GM21825 (cell line): Measurements from ENCODE around the gene MBP.

Experiments
- ATAC-seq: cut with Tn5 transposase; IDR thresholded peaks from one replicate; pipeline ENCODE4 v1.9.1; 2021; ENCODE audit warnings: mild to moderate bottlenecking, moderate library complexity; ENCODE audit not compliant: unreplicated experiment

MBP gene

DNA sequence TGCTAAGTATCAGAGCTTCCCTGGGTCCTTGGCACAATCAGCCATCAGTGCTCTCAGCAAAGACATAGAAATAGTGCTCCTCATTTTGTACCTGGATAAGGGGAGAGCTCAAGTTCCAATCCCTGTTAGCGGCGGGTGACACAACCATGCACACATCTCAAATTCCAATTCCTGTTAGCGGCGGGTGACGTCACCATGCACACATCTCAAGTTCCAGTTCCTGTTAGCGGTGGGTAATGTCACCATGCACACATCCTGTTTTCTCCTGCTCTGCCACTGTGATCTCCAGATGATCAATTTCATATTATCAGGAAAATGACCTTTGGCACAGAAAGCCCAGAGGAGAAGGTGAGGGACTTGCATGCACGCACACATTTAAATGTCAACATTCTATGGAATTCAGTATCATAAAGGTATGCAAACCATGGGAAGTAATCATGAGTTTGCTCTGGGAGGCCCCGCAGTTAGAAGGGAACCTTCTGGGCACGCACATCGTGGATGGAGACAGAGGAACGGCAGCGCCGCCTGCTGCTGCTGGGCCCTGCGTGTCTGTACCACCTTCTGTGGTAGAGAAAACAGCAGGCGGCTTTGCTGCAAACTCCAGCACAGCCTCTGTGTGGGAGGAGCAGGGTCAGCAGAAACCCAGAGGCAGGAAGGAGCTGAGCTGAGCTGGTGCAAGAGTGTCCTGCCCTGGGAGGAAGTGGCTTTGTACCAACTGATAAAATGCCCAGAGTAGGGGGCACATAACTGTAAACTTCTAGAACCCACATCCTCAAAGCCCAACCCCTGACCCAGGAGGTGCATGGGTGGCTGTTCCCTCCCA, 77.8 kb downstream of the MBP start:
- peak; percentile 78 for ATAC-seq

DNA sequence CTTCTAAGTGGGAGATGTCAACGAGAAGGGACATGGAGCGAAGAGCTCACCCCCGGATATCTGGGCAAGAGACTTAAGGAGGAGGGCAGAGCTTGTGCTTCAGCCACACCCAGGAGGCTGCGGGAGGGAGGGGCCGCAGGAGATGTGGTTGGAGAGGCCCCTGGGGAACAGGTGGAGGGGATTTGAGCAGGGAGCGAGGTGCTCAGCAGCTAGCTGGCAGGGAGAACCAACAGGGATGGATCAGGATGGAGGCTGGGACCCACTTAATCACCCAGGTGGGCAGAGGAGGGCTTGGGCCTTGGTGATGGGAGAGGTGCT, 78.3 kb downstream of the MBP start:
- peak; percentile 8 for ATAC-seq

DNA sequence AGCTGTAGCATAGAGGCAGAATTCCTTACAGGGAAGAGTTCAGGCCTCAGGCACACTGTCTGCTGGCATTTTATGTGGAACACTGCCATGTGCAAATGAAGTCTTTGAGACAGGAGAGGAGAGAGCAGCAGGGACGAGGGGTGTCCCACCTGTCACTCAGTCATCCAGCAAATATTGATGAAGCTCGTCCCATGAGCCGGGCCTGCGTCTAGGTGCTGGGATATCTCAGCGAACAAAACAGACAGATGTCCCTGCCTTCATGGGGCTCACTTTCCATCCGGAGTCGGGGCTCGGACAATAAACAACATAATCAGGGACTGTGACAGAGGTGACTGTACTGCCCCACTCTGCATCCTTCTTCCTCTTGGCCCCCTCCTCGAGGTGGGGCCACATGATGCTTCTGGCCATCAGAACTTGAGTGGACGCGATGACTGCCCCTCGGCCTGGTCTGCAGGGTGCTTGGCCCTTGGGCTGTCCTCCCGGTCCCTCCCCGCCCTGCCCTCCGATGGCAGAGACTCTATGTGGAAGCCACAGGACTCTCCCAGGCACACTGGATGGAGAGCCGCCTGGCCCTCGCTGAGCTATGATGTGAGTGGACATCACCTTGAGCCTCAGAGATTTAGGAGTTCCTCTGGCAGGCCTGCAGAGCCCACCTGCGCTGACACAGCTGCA, 78.8 kb downstream of the MBP start:
- ATAC-seq: no peak

DNA sequence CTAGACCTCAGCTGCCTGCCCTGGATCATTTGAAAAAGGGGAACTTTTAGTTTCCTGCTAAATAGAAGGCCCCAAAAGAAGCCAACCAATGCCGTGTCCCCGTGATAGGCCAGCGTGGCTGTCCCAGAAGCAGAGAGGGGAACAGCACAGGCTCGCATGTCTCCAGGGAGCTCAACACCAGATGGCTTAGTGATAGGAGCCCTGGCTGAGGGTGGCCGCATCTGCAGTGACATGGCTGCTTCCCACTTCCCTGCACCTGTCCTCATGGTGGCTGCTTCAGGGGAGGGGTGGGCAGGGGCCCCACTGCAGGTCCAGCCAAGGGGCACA, 79.6 kb downstream of the MBP start:
- peak; percentile 33 for ATAC-seq

DNA sequence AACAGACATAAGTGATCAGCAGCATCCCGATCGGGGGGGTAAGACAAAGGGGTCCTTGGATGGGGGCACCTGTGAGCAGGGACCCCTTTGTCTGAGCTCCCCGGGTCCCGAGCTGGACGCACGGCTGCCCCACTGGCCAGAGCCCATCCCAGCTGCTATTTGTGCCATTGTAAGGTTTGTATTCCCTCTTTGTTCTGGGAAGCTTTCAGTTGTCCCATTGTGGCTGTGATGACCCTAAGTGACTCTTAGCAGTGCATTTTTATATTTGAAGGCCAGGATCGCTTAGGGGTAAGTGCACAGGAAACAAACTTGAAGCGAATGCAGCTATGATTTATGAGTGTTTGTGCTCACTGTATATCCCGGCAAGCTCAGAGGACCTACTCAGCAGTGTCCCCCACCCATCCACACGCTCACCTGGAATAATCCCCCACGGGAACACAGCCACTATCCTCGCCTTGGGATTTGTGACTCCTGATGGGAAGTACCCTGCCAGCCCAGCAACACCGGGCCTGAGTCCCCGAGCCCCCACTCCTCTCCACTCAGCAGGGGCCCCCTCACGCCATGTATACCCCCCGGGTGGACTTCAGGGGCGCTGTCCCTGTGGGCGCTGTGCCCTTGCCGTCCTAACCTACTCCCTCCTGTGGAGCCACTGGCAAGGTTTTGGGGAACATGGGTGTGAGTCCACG, 80.1 kb downstream of the MBP start:
- ATAC-seq: no peak

DNA sequence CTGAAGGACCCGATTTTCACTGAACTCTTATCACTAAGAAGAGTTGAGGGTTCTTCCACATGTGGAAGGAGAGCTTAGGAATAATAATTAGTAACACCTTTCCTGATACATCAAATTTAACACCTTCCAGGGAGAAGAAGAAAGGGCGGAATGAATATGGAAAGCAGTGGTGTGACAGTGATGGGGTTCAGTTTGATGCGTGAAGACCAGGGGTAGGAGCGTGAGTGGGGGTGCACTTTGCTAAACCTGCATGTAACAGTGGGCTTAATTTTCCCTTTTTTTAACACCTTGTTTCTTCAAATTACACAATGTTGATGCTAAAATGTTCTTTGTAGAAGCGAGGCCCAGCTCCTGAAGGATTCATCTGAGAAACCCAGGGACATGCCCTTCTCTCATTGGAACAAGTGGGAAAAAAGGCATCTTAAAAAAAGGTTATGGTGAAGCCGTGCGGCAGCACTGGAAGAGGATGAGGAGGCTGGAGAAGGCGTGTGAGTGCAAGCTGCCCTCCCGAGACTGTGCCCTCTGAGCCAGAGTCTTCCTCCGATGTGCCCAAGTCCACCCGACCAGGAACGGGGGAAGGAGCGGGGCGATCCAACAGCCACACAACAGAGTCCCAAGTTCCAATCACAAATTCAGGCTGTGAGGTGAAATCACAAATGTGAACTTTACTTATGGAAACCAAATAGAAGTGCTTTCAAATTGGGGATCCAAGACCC, 80.8 kb downstream of the MBP start:
- ATAC-seq: no peak

DNA sequence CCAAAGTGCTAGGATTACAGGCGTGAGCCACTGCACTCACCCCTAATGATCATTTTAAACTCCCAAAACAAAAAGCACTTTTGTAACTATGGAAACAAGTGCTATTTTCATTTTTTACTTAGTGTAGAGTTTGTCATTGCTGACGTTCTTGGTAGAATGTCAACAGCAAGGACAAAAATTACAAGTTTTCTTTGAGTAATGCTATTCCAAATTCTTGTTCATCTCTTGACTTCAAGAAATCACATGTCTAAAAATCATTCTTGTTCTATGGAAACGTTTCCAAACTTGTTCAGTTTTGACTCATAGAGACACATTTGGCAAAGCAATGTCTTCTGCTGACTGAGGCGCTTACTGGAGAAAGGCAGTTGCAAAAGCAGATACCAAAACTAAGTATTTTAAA, 82.6 kb downstream of the MBP start:
- ATAC-seq: no peak

DNA sequence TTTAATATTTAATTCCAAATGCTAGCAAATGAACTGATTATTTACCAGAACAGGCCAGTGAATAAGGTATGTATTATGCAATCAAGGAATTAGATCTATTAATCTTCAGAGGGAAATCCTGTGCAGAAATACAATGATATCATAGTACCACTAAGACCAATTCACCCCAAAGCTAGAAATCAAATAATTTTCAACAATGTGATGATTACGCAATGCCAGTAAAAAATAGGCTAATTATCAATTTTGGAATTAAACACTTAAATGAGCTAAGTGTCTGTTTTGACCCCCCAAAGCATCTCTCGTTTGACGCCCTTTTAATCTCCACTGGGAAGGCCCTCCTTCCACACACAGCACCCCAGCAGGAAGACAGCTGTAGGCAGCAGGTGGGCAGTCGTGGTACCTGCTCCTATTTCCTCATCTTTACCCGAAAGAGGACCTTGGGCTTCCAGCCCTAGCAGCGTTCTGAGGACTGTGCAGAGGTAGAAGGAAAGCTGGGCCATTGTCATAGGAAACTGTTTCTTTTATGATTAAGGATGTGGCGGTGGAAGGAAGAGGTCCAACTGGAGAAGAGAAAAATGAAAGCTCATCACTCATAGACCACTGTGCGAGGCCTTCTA, 84.7 kb downstream of the MBP start:
- ATAC-seq: no peak

DNA sequence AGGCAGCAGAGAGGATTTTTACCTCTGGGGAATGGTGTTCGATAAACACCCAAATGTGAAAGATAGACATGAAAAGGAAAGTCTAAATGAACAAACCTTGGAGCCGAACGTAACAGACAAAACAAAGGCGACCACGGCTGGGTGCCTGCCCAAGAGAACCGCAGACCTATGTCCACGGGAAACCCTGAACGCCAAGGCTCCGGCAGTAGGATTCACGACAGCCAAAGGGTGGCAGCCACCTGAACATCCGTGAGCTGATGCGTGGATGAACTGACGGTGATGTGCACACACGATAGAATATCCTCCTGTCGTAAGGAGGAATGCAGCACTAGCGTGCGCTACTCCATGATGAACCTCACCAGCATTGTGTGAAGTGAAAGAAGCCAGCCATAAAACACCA, 85.6 kb downstream of the MBP start:
- ATAC-seq: no peak

DNA sequence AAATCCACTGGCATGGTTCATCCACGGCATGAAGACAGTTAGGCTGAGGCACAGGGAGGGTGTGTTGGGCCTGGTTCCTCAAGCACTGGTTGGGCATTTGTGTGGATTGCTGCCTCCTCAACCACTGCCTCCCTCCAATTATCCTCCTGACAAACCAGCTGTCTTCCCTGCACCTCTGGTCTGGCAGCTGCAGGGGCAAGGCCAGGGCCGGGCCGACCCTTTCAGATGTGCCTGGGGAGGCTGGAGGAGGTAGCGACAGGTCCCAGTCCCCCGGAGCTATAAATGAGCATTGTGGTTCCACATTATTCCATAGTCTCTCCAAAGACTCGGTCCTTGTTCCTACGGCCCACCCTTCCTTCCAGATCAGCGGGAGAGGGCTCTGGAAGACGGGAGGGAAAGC, 86.2 kb downstream of the MBP start:
- no peak for ATAC-seq

DNA sequence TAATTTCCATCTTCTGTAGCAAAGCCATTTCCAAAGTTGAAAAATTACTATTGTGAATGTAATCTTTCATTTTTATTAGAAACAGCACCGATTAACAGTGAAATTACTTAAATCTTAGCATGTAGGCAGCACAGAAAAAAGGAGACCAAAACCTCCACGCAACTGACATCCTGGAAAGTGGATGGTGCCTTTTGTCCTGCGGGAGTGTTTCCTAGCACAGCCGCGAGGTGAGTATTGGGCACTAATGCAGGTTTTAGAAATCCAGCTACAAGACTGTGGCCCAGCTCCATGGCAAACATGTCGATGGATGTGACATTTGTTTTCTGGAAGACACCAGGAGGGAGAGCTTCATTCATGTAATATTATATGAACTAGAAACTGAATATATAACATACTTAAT, 86.9 kb downstream of the MBP start:
- no peak for ATAC-seq

DNA sequence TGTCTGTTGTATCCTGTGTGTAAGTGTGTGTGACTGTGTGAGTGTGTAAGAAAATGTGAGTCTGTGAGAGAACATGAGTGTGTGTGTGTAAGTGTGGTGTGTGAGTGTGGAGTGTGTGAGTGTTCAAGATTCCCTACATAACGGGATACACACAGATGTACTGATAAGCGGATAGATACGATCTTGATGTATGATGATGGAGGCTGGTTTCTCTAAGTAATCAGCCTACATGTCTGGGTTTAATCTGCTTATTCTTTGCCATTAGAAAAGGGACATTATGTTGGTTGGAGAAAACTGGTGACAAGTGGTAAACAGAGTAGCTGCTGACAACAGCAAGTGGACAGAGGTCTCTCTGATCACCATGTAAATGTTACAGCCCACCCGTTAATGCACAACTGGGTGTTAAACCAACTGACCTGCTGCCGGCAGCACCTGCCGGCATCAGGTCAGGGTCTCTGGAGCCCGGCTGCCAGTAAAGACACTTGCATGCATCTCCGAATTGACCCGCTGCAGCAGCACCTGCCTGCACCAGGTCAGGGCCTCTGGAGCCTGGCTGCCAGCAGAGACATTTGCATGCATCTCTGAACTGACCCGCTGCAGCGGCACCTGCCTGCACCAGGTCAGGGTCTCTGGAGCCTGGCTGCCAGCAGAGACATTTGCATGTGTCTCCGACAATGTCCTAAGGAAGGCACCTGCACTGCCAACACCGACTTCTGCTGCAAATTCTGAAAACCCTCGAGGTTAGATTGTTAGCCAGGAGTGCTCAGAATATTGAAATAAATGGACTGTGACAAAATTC, 87.5 kb downstream of the MBP start:
- no peak for ATAC-seq

DNA sequence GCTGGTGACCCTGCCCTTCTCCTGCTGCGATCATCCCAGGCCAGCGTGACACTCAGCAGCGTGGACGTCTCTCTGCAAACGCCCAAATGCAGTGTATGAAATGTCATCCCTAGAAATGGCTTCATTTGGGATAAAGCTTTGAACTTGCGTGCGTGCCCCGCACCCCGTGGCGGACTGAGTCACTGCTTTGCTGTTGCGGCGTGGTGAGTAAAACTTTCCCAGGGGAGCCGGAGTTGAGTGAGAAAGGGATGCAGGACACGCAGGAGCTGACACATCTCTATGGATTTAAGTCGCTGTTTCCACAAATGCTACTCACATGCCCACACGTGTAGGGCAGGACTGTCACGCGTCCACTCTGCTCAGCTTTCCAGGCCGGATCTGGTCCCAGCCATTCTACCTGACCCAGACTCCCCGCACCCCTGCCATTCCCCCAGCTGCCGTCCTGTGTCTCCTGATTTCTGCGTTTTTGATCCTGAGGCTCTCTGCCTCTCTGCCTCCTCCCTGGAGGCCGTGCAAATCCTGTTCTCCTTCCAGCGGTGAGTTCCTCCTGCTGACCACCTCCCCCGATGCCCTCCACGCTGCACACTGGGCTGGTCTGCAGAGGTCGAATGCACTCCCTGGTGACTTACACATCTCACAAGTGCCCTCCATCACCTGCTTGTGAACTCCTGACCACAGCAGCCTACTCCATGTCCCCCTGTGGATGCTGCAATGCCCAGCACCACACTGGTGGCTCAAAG, 88.9 kb downstream of the MBP start:
- no peak for ATAC-seq

DNA sequence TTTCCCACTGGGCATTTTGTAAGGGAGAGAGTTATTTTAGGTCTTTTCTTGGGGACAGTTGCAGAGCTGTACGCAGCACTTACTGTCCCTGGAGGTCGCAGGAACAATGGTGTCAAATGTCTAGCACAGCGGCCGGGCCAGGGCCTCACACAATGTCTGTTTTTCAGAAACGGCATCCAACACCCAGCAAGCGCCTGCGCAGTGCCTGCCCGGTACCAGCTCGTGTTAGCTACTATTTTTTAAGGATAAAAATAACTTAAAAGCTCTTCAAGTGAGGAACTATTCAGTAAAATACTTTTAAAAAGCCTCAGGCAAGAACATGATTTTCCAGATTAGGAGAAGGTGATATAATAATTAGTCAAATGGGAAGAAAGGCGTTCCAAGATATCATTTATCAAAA, 90.0 kb downstream of the MBP start:
- no peak for ATAC-seq

DNA sequence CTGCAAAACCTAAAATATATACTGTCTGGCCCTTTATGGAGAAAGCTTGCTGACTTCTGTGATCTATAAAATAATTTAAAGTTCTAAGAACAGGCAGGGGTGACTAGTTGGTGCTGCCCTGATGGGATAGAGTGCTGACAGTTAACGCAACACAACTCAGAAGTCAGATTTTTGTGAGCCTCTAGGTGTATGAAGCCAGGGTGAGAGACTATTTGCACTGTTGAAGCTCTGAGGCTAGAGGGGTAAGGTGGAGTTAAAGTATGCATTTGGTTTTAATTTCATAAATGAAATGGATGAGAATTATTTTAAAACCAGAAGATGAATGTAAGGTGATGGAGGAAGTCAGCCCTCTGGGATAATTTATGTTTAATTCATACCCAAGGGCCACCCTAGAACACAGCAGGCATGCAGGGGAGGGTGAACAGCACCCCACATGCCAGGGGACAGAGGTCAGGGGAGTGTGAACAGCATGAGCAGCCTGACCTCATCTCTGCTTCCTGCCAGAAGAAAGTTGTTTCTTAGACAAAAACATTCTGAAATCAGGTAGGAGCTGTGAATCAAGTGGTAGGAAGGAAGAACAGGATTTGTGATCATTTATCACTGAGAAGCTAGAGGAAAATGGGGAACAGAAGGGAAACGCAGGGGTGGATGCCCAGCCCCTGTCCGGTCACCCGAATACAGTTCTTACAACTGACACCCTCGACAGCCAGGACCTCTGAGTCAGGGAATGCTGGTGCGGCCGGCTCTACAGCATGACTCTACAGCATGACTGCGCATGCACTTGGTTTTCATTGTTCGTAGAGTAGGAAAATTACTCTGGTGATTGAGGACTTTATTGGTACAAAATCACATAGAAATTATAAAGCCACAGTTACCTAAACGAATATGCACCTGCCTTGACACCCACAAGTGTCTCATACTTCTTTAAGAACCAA, 93.1 kb downstream of the MBP start:
- no peak for ATAC-seq

DNA sequence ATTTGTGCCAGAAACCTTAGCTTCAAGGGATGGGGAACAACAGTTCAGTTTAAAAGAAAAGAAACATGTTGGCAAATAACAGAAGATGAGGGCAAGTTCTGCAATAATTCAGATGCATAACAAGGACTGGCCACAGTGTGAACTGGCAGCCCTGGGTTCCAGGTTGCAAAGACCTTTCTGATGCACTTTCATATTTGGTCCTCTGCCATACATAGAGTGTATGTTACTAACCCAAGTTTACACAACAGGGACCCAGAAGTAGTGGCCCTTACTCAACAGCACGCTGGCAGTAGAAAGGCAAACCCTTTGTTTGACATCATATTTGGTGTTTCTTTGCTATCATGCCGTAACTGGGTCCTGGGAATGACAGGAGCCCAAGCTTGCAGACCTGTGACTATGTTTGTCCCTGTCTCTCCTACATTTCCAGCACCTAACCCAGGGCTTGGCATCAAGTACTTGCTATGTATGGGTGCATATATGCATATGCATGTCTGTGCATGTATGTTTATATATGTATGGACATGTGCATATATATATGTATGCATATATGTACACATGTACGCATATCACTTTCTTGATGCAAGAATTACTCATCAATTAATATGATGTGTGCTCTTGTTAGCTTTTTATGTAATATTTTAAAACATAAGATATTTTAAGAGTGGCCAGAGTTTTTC, 94.3 kb downstream of the MBP start:
- no peak for ATAC-seq

DNA sequence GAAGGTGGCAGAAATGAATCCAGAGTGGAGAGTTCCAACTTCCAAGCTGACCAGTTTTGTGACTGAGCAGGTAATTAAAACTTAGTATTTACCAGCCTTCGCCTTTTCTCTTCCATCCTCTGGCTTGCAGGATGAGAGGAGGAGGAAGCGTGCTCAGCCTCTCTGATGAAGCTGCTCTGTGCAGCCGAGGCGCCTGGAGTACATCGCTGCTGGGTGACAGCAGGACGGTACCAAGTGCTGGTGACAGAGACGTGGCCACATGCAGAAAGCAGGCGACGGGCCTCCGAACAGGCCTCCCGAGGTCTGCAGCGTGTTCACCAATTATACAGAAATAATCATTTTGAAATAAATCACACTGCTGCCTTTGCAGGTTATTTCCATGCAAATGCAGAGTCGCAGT, 95.0 kb downstream of the MBP start:
- ATAC-seq: no peak
